Astrocyte (in vitro differentiated cells and primary cell): ENCODE measurements around the gene VPS13C.

Experiments used
- CTCF ChIP-seq: IDR thresholded peaks from 2 replicates; pipeline ENCODE4 v1.5.1; 2011; ENCODE audit warnings: low read depth, mild to moderate bottlenecking, inconsistent platforms, low read length, moderate library complexity; ENCODE audit not compliant: insufficient read depth
- EZH2 ChIP-seq: IDR thresholded peaks from 2 replicates; pipeline ENCODE4 v1.6.1; 2012; ENCODE audit warnings: mild to moderate bottlenecking, low read length, inconsistent platforms; ENCODE audit not compliant: insufficient read depth

GRCh38 chr15:62104846-62105245, 44.6 kb upstream of the VPS13C start:
- TF ChIP-seq EZH2 (no peak), CTCF (no peak)
